ENCODE results near the gene PLD5. TPM values are rescaled to one million over a fixed set of nuclear protein-coding genes. Genes with fewer than 3 reads are reported as not detected.
"Not testable (repeated sequence)": the region's sequence is repeated elsewhere in the genome, so short reads cannot be mapped to it uniquely, and the experiment has no call there.

PLD5 gene
- polyA plus RNA-seq, 1 donor from 2014 or later: not detected

- H3K4me1 Mint-ChIP-seq: peaks cover 8 to 17% (median 9%) of the 10 kb centered on the region in 3 donors
- peak overlapping the region; percentile 68 to 92 (median 70) for H3K4me3 Mint-ChIP-seq
- peaks cover 0 to 2% (median 0%) of the 10 kb centered on the region in 3 donors for H3K9me3 Mint-ChIP-seq
- no peaks in the 10 kb centered on the region for H3K36me3 Mint-ChIP-seq
- peaks cover 31% of the 10 kb centered on the region for H3K27me3 Mint-ChIP-seq
- peak overlapping the region in 1 of 3 donors; percentile 59 for H3K27ac Mint-ChIP-seq
Observed at GRCh38 chr1:242525360-242525722, 844 bp upstream of the PLD5 start.

DNA sequence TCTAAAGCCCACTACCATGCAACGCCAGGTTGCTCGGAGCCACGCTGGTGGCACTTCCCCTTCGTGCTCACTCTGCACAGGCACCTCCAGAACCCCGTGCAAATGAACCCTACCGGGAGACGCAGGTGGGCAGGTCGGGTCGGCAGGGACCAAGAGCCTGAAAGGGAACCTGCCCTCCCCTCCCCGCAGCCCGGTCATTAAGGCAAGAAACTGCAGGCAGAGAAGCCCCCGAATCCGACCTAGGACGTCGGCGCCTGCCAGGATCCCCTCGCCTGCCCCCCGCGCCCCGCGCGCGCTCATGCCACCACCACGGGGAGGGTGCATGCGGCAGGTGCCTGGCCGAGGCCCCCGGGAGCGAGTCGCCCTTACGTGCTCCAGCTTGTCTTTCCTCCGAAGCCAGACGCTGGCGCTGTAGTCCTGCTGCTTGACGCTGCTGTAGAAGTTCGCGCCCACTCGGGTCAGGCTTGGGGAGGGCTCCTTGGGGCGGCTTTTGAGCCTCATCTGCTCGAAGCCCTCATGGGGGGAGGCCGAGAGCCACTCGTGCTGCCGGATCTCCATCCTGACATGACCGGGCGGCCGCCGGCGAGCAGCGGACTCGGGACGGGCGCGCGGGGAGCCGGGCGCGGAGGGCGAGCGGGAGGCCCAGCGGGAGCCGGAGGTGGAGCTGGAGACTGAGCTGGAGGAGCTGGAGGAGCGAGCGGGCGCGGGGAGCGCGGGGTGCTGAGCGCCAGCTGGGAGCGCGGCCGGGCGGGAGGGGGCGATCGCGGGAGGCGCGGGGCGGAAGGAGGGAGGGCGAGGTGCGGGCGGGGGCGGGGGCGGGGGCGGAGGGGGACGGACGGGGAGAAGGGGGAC, 552 bp downstream of the PLD5 start:
- Mint-ChIP-seq H3K9me3 (peaks cover 0 to 2% (median 0%) of the 10 kb centered on the region in 3 donors), H3K27me3 (peaks cover 31% of the 10 kb centered on the region), H3K4me3 (peak overlapping the region; percentile 56 to 88 (median 74)), H3K4me1 (peaks cover 8 to 17% (median 9%) of the 10 kb centered on the region in 3 donors), H3K36me3 (no peaks in the 10 kb centered on the region), H3K27ac (peak overlapping the region in 1 of 3 donors; percentile 35)

GRCh38 chr1:242522996-242523718, 1.3 kb downstream of the PLD5 start:
- H3K27me3 Mint-ChIP-seq: peaks cover 31% of the 10 kb centered on the region

GRCh38 chr1:242522304-242522945, 2.1 kb downstream of the PLD5 start:
- no peaks in the 10 kb centered on the region for H3K36me3 Mint-ChIP-seq
- peaks cover 31% of the 10 kb centered on the region for H3K27me3 Mint-ChIP-seq
- H3K4me3 Mint-ChIP-seq: peak overlapping the region in 3 of 4 donors; percentile 31 to 82 (median 69)
- H3K9me3 Mint-ChIP-seq: peaks cover 0 to 4% (median 0%) of the 10 kb centered on the region in 3 donors
- no peak overlapping the region for H3K27ac Mint-ChIP-seq
- H3K4me1 Mint-ChIP-seq: peaks cover 8 to 17% (median 9%) of the 10 kb centered on the region in 3 donors

More at GRCh38 chr1:242522996-242523718, 1.3 kb downstream of the PLD5 start:
- H3K4me3 Mint-ChIP-seq: peak overlapping the region; percentile 56 to 88 (median 74)
- H3K36me3 Mint-ChIP-seq: no peaks in the 10 kb centered on the region
- H3K4me1 Mint-ChIP-seq: peaks cover 8 to 17% (median 9%) of the 10 kb centered on the region in 3 donors
- peak overlapping the region in 1 of 3 donors; percentile 35 for H3K27ac Mint-ChIP-seq
- peaks cover 0 to 4% (median 0%) of the 10 kb centered on the region in 3 donors for H3K9me3 Mint-ChIP-seq

GRCh38 chr1:242515555-242515954, 8.9 kb downstream of the PLD5 start:
- Mint-ChIP-seq H3K36me3 (no peaks in the 10 kb centered on the region), H3K27me3 (peaks cover 2% of the 10 kb centered on the region), H3K4me3 (no peak overlapping the region), H3K4me1 (no peaks in the 10 kb centered on the region), H3K27ac (no peak overlapping the region), H3K9me3 (peaks cover 0 to 4% (median 2%) of the 10 kb centered on the region in 3 donors)

GRCh38 chr1:242506724-242507123, 17.8 kb downstream of the PLD5 start:
- H3K36me3 Mint-ChIP-seq: no peaks in the 10 kb centered on the region
- no peak overlapping the region for H3K27ac Mint-ChIP-seq
- H3K27me3 Mint-ChIP-seq: peaks cover 1% of the 10 kb centered on the region
- no peaks in the 10 kb centered on the region for H3K4me1 Mint-ChIP-seq
- peaks cover 0 to 3% (median 2%) of the 10 kb centered on the region in 3 donors for H3K9me3 Mint-ChIP-seq
- no peak overlapping the region for H3K4me3 Mint-ChIP-seq

- H3K36me3 Mint-ChIP-seq: peaks cover 2% of the 10 kb centered on the region
- no peak overlapping the region for H3K27ac Mint-ChIP-seq
- no peaks in the 10 kb centered on the region for H3K9me3 Mint-ChIP-seq
- H3K4me1 Mint-ChIP-seq: peaks cover 0 to 4% (median 0%) of the 10 kb centered on the region in 3 donors
- peaks cover 2% of the 10 kb centered on the region for H3K27me3 Mint-ChIP-seq
- H3K4me3 Mint-ChIP-seq: no peak overlapping the region
Observed at GRCh38 chr1:242489545-242489944, 35.0 kb downstream of the PLD5 start.

DNA sequence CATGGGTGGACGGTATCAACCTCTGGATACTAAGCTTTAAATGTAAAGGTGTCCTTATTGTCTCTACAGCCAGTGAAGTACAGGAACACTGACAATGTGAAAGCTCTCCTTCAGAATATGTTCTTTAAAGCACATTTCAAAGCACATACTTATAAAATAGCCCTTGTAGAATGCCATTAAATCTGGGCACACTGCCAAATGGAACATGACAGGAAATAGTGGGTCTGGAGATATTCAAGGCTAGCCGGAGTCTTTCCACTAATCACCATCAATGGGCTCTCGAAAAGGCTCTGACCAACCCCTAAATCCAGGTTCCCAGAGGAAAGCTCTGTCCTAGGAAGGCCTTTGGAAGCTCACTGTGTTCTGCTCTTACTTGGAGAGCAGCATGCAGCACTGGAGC, 46.6 kb downstream of the PLD5 start:
- Mint-ChIP-seq H3K27me3 (peaks cover 4% of the 10 kb centered on the region), H3K36me3 (no peaks in the 10 kb centered on the region)

GRCh38 chr1:242470774-242471173, 53.7 kb downstream of the PLD5 start:
- Mint-ChIP-seq H3K4me3 (no peak overlapping the region), H3K36me3 (no peaks in the 10 kb centered on the region), H3K9me3 (no peaks in the 10 kb centered on the region), H3K27me3 (peaks cover 7% of the 10 kb centered on the region), H3K27ac (peak overlapping the region in 1 of 3 donors; percentile 82), H3K4me1 (peaks cover 0 to 2% (median 0%) of the 10 kb centered on the region in 3 donors)

More for the DNA sequence above, 46.6 kb downstream of the PLD5 start:
- Mint-ChIP-seq H3K27ac (no peak overlapping the region), H3K9me3 (peaks cover 0 to 6% (median 4%) of the 10 kb centered on the region in 3 donors), H3K4me1 (no peaks in the 10 kb centered on the region), H3K4me3 (no peak overlapping the region)

DNA sequence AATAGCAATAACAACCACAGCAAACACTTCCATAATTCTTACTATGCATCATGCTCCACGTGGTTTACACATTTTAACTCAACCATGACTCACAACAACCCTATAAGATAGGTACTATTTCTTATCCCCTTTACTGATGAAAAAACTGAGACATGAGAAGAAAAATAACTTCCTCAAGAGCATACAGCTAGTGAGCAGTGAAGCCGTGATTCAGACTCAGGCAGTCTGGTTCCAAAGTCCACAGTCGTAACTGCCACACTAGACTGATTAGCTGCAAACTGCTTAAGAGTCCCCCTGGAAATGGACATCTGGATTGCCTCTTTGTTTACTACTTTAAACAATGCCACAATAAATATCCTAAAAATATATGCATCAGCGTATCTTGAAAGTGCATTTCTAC, 55.7 kb downstream of the PLD5 start:
- no peak overlapping the region for H3K4me3 Mint-ChIP-seq
- H3K27me3 Mint-ChIP-seq: peaks cover 4% of the 10 kb centered on the region

GRCh38 chr1:242467556-242468145, 56.8 kb downstream of the PLD5 start:
- Mint-ChIP-seq H3K27ac (peak overlapping the region in 1 of 3 donors; percentile 11), H3K9me3 (no peaks in the 10 kb centered on the region), H3K27me3 (peaks cover 4% of the 10 kb centered on the region), H3K4me1 (peaks cover 0 to 2% (median 0%) of the 10 kb centered on the region in 3 donors), H3K36me3 (no peaks in the 10 kb centered on the region), H3K4me3 (no peak overlapping the region)

More for the DNA sequence above, 55.7 kb downstream of the PLD5 start:
- peaks cover 0 to 2% (median 0%) of the 10 kb centered on the region in 3 donors for H3K4me1 Mint-ChIP-seq
- no peaks in the 10 kb centered on the region for H3K9me3 Mint-ChIP-seq
- no peaks in the 10 kb centered on the region for H3K36me3 Mint-ChIP-seq
- no peak overlapping the region for H3K27ac Mint-ChIP-seq

- H3K9me3 Mint-ChIP-seq: no peaks in the 10 kb centered on the region
- H3K4me1 Mint-ChIP-seq: peaks cover 0 to 2% (median 0%) of the 10 kb centered on the region in 3 donors
- H3K27me3 Mint-ChIP-seq: no peaks in the 10 kb centered on the region
- H3K36me3 Mint-ChIP-seq: no peaks in the 10 kb centered on the region
- H3K27ac Mint-ChIP-seq: no peak overlapping the region
- H3K4me3 Mint-ChIP-seq: no peak overlapping the region
Observed at GRCh38 chr1:242462867-242463266, 61.6 kb downstream of the PLD5 start.

DNA sequence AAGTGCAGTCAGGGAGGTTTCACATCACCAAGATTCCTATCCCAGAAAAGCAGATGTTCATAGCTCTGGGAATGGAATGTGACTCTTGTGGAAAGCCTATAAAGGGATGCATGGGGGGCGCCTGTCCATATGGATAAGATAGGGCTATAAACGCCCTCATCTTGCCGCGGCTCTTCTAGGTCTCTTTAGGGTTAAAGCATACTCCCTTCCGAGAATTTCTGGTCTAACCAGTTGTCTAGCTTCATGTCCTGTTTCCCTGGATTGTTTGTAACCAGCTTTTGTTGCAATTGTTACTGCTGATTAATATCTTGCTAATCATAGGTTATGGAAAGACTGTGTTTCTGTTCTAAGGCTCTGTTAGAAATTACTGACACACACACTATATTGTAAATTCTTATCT, 64.8 kb downstream of the PLD5 start:
- not testable (repeated sequence) for H3K9me3 Mint-ChIP-seq, H3K4me1 Mint-ChIP-seq, H3K27me3 Mint-ChIP-seq, H3K36me3 Mint-ChIP-seq, H3K4me3 Mint-ChIP-seq, H3K27ac Mint-ChIP-seq

DNA sequence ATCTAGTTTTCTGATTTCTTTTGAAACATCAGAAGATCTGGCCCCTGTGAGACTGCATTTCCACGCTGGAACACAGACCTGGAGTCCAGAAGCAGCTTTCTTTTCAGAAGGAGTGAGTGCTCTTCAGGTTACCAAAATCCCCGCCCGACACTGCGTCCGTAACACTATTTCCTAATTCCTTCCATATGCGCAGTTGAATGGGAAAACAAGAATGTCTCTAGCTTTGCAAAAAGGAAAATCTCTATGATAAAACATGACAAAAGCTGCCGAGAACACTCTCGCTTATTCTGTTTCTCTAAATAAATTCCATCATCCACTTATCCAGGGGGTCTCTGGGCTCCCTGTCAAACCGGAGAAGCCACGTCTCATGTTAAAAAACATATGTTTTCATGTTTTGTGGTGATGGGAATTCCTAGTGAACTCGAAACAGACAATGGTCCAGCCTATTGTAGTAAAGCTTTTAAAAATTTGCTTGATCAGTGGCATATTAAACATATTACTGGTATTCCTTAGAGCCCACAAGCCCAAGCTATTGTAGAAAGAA, 67.7 kb downstream of the PLD5 start:
- Mint-ChIP-seq H3K36me3 (no peaks in the 10 kb centered on the region), H3K4me3 (no peak overlapping the region), H3K9me3 (no peaks in the 10 kb centered on the region), H3K27ac (no peak overlapping the region), H3K27me3 (peaks cover 8% of the 10 kb centered on the region), H3K4me1 (peaks cover 0 to 3% (median 3%) of the 10 kb centered on the region in 3 donors)
